Adipose tissue (tissue), 3 donors: ENCODE measurements around the gene TSHZ1. TPM values are rescaled to one million over a fixed set of nuclear protein-coding genes. Genes with fewer than 3 reads are reported as not detected.
A peak's percentile ranks its signal among the peaks of the same experiment; 100 is the strongest.

ENCODE experiments used
- H3K27ac ChIP-seq: one replicate; pipeline ENCODE4 v1.5.1; 2013; ENCODE audit warnings: low read depth, low read length
- WGBS, 3 donors: extraction: QIAGEN DNeasy Blood & Tissue Kit; methylation state at CpG; one replicate each; pipeline ENCODE4 v1.1.7; 2013; 5-methylcytosine and 5-hydroxymethylcytosine counted together
- polyA plus RNA-seq, 3 donors: library from polyadenylated mRNA; stranded (reverse); fragments of 200-250 nt; gene quantifications; one replicate each; pipeline ENCODE4 v1.2.3, GENCODE V29; 2013
- donor health status: healthy with polysubstance abuse.
- donor health status: Bipolar disorder and iron deficiency.
- donor health status: healthy.

TSHZ1 gene
- polyA plus RNA-seq, 3 donors = 4.8 to 8.6 (median 8.4) TPM

DNA sequence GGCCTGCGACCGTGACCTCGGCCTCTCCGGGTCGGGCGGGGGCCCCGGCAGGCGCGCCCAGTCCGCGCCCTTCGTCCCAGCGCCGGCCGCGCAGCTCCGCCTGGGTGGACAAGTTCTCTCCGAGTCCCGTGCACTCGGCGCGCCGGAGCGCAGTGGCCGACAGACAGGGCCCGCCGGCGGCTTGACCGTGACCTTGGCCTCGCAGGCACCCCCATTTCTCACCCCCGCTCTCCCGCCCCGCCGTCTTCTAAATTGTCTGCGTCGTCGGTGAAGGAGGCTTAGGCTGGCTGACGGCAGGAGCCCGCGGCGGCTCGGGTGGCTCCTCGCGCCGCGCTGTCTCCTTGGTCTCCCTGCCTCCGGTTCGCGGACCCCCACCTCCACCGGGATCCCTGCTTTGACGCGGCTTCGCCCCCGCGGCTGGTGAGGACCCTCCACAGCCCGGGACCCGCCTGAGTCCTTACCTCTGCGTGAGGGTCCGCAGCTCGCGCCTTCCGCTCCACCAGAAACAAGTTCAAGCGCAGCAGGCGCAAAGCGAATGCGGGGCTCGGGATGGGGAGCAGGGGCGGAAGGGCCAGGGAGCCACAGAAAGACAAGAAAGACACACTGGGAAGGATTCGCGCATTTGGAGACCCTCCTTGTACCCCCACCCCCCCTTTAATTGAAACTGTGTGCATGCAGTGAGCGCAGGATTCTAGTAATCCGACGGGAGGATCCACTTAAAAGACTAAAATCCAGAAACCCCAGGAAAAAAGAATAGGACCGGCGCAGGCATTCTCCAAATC is 5.7 kb upstream of the TSHZ1 start:
- 23 to 41% (median 30%) methylated on average over 63 to 75 of the region's 75 CpGs for WGBS, 3 donors

DNA sequence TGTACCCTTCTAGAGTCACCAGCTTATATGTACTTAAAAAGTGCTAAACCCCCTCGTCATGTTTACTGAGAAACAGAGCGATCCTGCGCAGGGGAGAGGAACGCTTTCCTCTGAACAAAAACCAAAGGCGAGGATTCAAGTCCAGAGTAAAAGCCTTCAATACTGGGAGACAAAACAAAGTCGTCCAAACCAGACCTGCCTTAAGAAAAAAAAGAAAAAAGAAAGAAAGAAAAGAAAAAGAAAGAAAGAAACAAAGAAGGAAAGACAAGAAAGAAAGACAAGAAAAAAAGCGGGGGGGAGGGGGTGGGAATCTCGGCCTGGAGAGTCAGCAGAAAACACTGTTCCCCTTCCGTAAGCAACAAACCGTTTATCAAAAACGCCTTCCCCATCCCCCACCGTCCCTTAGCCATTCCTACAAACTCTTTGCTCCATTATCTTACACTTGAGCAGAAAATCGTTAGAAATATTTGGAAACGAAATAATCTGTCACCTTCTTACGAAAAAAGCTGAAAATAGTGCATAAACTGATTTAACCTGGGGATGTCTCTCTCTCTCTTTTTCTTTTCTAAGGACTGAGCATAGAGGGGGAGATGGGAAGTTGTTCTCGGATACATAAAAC is 5.0 kb upstream of the TSHZ1 start:
- no peak overlapping the region for H3K27ac ChIP-seq
- WGBS, 3 donors = 57 to 71% (median 63%) methylated on average over 16 of the region's 16 CpGs

More for the DNA sequence above, 5.7 kb upstream of the TSHZ1 start:
- no peak overlapping the region for H3K27ac ChIP-seq

DNA sequence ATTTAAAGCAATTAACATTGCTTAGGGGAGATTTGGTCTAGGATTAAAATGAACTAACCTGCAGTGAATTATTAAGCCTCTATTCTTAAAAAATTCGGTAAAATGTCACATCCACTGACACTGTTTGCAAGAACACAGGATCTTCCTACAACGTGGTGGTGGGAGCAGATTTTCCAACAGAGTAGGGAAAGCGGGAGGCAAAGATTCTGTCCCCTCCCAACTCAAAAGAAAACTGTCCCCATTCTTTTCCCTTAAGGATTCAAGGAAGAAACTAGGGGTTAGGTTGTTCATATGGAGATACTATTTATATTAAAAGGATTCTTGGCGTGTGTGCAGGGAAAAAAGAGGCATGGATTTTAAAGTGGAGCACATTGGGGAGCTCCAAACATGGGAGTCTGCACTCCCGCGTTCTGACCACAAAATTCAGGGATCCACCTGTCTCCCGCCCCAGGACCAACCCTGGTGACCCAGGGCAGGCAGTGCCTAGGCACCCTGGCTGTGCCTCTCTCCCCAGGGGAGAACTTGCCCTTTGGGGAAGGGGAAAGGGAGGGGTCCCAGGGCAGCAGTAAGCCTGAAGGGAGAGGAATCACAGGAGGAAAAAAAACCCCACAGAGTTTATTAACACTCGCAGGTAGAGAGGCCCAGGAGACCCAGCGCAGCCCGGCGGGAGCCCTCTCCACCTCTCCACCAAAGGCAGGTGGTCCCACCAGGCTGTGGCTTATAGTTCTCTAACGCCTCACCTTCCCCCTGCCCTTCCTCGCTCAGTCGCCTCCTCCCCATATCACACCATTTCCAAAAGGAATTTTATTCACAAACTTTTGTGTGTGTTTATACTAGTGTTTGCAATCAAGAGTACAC is 3.9 kb upstream of the TSHZ1 start:
- H3K27ac ChIP-seq = no peak overlapping the region
- WGBS, 3 donors = 70 to 78% (median 70%) methylated on average over 14 of the region's 14 CpGs

DNA sequence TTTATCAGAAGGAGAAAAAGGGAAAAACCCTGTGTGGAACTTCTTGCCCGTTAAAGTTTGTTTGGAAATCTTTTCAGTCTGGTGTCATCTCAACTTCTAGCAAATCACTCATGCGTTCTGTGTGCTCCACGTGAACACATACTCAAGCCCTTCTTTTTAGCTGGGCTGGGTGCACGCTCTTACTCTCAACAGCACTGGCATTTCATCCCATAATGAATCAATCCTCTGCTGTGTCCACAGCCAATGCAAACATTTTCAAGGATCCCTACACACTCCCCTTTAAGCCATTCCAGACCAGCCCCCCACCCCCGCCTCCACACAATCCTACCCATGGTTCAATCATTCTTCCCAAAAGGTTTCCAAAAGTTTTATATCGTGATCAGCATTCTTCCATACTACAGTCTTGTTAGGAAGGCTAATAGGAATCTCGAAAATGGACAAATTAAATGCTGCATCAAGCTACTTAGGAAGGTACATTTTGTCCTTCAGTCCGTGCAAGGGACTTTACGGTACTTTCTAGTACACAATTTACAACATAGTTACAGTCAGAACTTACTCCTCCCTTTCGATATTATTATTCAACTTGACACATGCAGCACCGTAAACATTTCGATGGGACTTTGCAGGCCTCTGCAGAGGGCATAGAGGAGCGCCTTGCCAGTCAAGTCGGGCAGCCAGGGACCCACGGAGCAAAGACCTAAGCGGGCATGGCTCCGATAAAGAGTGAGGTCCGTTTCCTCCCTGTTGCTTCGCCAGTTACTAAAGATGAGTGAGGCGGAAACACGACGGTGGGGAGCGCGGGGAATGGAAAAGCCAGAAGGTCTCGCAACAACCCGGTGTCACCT is 3.1 kb upstream of the TSHZ1 start:
- 7 to 13% (median 10%) methylated on average over 26 of the region's 26 CpGs for WGBS, 3 donors
- no peak overlapping the region for H3K27ac ChIP-seq

DNA sequence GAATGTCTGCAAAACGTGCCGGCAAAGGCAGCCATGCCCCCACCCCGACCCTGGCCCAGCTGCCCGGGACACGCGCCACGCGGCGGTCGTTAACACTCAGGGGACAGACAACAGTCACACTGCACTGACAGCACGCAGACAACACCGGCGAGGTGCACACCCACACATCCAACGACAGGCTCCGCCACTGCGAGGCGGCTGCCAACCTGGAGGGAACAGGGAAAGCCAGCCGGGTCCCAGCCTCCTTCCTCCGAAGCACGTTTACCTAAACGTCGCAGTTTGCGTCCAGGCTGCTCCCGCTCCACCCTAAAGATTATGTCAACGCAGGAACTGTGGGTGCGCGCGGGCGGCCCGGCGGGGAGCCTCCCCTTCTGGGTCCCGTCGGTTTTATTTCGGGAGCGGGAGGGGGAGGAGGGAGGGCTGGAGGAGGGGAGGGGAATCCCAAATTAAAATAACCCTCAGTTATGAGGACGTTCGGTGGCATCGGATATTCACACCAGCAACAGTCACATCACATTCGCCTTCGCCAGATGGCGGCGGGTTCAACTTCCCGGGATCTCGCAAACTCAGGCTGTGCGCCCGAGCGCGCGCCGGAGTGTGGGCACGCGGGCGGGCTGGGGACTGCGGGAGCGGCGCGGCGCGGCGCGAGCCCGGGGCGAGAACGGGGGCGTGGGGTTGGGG is 2.3 kb upstream of the TSHZ1 start:
- WGBS, 3 donors = 0 to 1% (median 0%) methylated on average over 65 of the region's 65 CpGs
- peak overlapping the region; percentile 35 for H3K27ac ChIP-seq

DNA sequence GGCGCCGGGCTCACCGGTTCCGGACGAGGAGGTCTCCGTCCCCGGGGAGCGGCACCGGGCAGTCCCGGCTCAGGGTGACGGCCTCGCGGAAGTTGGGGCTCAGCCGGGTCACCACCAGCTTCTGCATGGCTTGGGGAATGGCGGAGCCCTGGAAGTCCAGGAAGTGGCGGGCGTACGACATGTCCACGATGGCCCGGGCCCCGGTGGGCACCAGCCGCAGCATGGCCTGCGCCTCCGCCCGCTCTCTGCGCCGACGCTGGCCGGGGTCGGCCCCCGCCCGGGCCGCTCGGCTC is 1.8 kb upstream of the TSHZ1 start:
- 0% methylated on average over 27 to 34 of the region's 34 CpGs for WGBS, 3 donors
- H3K27ac ChIP-seq = peak overlapping the region; percentile 35

DNA sequence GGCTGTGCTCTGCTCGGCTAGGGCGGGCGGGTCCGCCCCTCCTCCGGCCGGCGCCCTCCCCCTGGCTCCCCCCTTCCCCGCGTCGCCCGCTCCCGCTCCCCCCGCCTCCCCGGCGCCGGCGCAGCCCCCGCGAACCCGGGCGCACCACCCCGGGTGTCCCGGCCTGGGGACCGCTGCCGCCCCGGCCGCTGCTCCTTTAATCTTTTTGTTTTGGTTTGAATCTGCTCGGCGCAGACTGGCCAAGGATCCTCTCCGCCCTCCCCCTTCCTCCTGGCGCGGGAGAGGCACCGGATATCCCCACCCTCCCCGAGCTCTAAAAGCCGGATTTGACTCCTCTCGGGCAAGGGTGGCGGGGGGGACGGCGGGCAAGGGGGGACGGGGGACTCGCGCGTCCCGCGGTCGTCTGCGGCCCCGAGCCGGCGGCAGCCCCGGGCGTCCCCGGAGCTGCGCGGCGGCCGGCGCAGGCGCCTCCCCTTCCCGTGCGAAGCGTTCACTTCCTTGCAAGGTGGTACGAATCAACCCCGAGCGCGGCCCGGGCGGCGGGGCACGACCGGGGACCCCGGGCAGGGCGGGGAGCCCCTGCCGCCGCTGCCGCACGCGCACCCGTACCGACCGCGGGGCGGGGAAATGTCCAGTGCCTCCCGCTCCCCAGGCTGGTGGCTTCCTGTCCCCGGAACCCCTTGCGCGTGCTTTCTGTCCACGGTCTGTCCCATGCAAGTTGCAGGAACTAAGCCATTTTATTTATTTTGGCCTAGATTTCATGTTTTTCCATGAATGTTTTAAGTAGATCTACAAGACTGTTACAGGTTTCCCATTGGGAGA is 1.3 kb upstream of the TSHZ1 start, which contains the start of gene PTGR3:
Gene PTGR3 (minus strand): TSS at position 11 of the 822 bp plus-strand sequence. CDS start 81 bp downstream, outside the sequence.
- WGBS, 3 donors = 0 to 1% (median 1%) methylated on average over 54 to 87 of the region's 88 CpGs

DNA sequence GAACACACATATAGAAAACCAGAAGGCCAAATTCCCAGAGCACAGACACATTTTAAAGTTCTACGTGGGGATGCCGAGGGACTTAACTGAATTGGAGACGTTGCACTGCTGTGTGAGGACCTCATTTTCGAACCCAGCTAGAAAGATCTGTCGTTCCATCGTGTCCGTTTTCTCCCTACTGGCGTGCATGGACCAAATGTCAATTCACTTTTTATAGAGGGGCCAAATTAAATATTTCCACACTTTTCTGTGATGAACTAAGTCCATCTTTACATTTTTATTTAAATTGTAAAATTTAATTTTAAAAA is 692 bp upstream of the TSHZ1 start:
- WGBS, 3 donors = 1 to 2% (median 1%) methylated on average over 8 of the region's 8 CpGs
- peak overlapping the region; percentile 35 for H3K27ac ChIP-seq

More for the DNA sequence above, 1.3 kb upstream of the TSHZ1 start, which contains the start of gene PTGR3:
- H3K27ac ChIP-seq = peak within 1 kb of the TSS; percentile 35

DNA sequence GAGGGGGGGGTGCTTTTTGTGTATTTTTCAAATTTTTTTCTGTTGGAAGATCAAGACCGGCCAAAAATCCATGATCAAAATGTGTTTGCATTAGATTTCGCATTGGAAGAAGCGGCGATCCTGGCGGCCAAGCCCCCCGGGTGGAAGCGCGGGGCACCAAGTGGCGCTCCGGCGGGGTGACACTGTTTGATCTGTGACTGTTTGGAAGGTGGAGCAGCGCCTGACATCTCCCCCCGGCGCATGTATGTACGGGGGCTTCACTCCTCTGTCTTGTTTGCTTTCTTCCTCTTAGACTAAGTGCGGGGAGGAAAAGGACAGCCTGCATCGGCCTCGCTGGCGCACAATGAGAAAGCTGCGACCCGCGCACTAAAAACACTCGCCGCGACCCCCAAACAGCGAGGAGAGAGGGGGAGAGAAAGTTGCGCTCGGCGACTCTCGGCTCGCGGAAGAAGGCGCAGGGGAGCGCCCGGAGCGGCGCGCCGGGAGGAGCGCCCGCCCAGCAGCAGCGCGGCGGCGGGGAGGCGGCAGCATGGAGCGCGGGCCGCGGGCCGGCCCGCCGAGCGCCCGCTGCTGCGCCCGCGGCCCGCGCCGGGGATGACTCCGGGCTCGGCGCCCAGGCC is 515 bp downstream of the TSHZ1 start:
- WGBS, 3 donors = 0% methylated on average over 45 to 64 of the region's 64 CpGs
- peak overlapping the region; percentile 4 for H3K27ac ChIP-seq

DNA sequence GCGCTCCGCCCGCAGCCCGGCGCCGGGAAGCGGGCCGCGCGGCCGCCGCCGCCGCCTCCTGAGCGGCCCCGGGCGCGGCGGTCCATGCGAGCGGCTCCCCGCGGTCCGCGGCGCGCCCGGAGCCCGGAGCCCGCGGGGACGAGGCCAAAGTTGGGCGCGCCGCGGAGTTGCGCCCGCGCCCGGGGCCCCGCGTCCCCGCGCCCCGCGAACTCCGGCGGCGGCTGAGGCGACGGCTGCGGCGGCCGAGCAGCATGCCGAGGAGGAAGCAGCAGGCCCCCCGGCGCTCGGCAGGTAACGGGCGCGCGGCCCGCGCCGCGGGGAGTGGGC is 992 bp downstream of the TSHZ1 start:
- no peak overlapping the region for H3K27ac ChIP-seq
- WGBS, 3 donors = 0% methylated on average over 18 to 62 of the region's 66 CpGs

DNA sequence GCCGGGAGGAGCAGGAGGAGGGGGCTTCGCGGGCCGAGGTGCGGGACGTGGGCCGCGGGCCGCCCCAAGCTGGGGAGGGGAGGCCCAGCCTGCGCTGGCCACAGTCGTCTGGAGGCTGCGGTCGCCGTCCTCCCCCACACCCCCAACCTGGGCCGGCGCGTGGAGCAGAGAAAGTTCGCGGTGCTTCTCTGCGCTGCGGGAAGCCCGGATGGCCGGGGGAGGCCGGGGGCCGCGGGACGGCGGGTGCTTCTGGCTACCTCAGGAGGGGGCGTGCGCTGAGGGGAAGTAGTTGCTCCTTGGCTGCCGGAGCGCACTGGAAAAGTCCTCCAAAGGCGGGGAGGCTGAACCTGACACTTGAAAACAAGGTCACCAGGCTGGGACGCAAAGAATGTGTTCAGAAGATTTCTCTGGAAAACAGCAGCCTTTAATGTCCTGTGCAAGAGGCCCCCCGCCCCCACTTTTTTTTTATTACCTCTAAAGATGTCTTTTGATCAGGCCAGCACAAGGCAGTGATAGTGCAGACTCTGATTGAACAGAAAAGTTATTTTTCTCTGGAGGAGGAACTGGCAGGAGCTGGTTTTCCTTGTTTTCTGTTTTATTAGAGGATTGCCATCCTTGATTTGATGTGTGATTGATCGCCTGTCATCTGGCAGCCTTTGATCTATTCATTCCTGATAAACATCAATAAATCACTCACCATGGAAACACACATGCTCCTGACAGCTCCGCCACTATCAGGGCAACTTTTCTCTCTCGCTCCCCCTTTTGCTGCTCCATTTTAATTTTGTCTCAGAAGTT is 1.6 kb downstream of the TSHZ1 start:
- 3 to 6% (median 3%) methylated on average over 29 to 38 of the region's 38 CpGs for WGBS, 3 donors
- H3K27ac ChIP-seq = no peak overlapping the region

DNA sequence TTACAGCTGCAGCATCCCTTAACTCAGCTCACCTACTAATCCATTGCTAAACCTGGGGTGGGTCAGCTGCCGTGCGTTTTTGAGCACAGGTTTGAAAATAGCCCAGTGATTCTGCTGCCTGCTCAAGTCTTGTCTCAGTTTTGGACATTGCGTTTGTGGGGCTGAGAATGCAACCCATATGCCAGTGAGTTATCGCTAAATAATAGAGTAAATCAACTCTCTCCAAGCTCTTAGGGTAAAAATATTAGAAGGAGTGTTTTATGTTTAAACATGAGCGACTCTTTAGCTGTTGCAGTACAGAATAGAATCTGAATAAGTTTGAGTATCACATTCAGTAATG is 2.1 kb downstream of the TSHZ1 start:
- H3K27ac ChIP-seq = no peak overlapping the region
- WGBS, 3 donors = 33 to 59% (median 57%) methylated on average over 5 of the region's 5 CpGs

DNA sequence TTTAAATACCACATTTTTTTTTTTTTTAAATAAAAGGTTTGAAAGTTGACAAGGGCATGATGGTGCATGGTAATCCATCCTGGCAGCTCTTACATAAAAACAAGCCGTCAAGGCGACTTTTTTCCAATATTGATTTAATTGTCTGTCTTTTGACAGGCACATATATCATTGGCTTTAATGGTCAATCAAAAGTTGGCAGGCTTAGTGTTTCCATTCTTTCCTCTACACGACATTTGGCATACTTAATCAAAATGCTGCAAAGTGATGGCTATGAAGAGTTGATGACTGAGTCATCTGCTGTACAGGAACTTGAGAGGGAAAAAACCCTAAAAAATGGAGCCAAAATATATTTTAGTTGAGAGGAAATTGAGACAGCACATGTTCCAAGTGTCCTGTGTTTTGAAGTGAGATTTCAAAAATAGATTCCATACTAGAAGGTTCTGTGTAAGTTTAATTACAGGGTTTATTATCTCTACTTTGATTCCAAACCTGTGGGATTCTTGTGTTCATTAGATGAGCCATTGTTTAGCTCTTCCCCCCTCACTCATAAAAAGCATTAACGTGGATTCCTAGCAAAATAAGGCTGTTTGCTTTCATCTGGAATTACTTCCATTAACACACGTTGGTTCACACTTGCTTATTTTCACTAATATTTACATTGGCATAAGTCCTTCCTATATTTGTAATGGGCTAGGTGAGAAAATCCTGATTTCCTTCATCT is 3.2 kb downstream of the TSHZ1 start:
- 16 to 57% (median 57%) methylated on average over 5 of the region's 5 CpGs for WGBS, 3 donors
- no peak overlapping the region for H3K27ac ChIP-seq

DNA sequence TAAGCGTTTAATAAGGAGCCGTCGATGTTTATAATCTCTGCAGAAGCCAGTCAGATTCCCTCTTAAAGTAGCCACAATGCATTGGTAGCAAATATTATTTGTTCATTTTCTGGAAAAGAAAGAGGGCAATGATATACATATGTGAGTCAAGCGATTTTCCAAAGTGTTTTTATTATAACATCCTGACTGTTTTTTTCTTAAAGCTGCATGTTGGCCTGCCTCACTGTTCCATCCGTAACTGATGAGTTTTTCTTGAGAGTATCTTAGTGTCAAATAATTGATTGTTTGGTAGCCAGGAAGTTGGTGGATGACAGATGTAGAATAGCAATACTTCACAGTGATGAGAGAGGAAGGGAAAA is 3.7 kb downstream of the TSHZ1 start:
- H3K27ac ChIP-seq = no peak overlapping the region
- 33 to 80% (median 67%) methylated on average over 5 of the region's 5 CpGs for WGBS, 3 donors

DNA sequence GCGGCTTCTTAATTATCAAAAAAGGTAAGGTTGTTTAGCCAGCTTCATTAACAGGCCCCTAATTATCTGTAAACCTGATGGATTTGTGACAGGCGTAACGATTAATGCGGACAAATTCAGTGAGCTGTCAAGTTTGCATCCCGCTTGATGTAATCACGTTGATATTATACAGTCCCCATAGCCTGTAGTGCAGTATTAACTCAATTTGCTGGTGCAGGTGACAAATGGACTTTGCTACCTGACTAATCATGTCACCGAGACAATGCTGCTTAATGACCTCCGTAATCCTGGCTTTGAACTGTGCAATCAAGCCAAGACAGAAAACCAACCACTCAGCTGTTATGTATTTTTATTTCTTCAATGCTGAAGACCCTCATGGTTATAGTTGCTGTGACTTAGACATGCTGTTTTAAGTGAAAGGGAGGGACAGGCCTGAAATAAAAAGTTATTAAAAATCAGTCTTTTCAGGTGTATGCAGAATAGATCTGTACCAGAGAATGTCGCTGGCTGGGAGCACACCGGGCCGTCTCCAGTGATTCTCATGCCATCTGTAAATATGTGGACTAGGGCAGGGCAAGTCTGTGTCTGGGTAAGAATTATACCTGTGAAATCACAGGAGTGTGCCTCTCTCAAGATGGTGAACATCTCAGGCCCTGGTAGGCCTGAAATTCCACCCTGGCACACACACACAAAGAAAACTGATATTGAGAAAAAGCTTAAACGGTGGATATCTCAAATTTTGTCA is 4.3 kb downstream of the TSHZ1 start:
- H3K27ac ChIP-seq = no peak overlapping the region
- 48 to 87% (median 82%) methylated on average over 12 of the region's 12 CpGs for WGBS, 3 donors
